Testis (tissue), 3 donors: ENCODE measurements around the gene BLVRB. TPM values are rescaled to one million over a fixed set of nuclear protein-coding genes. Genes with fewer than 3 reads are reported as not detected.
"Not testable (repeated sequence)": the region's sequence is repeated elsewhere in the genome, so short reads cannot be mapped to it uniquely, and the experiment has no call there.

ENCODE experiments used
- DNase-seq: peaks from one replicate; pipeline ENCODE4 v3.0.0-alpha.2; 2019
- H3K27ac ChIP-seq, 2 donors: fragments of 200-600 bp; sonication (generic); one replicate each; pipeline ENCODE4 v1.5.1; 2019
- H3K27me3 ChIP-seq: fragments of 200-600 bp; sonication (generic); one replicate; pipeline ENCODE4 v1.5.1; 2019
- H3K36me3 ChIP-seq: fragments of 200-600 bp; sonication (generic); one replicate; pipeline ENCODE4 v1.5.1; 2017; ENCODE audit warnings: low read depth; ENCODE audit errors: missing control alignments
- H3K4me1 ChIP-seq: fragments of 200-600 bp; sonication (generic); one replicate; pipeline ENCODE4 v1.5.1; 2019
- H3K4me3 ChIP-seq, 2 donors: fragments of 200-600 bp; sonication (generic); one replicate each; pipeline ENCODE4 v1.5.1; 2017 to 2019
- H3K9me3 ChIP-seq: fragments of 200-600 bp; sonication (generic); one replicate; pipeline ENCODE4 v1.5.1; 2017
- POLR2A ChIP-seq: fragments of 450-650 bp; IDR thresholded peaks from one replicate; pipeline ENCODE4 v1.6.1; 2017; ENCODE audit warnings: antibody characterized with exemption, mild to moderate bottlenecking, moderate library complexity
- WGBS, 2 donors: methylation state at CpG; one replicate each; pipeline ENCODE4 v1.1.5; 2018; 5-methylcytosine and 5-hydroxymethylcytosine counted together
- intact Hi-C: fragments of 100-400 bp; cut with DNase I; formaldehyde crosslinking; loops from one replicate; pipeline ENCODE4 v1.15.1; 2023; ENCODE audit warnings: low total_unique reads
- polyA plus RNA-seq: library from polyadenylated mRNA; stranded (reverse); fragments of 350-450 nt; fragmentation: Illumina TruSeq; extraction: RNeasy Lipid Tissue Mini Kit (QIAGEN cat#74804); gene quantifications from one replicate; pipeline ENCODE4 v1.2.3, GENCODE V29; 2014; ENCODE audit warnings: low read depth, low replicate concordance; ENCODE audit not compliant: insufficient read depth
- total RNA-seq, 2 donors: library from RNA; depleted of rRNA; stranded (reverse); fragments of >200 nt; gene quantifications; one replicate each; pipeline ENCODE4 v1.2.3, GENCODE V29; 2016
- TF ChIP-seq, protein P1 (sequence below), 3 experiments: fragments of 450-650 bp in 2 of 3; fragments of 200-600 bp in 1 of 3; sonication (generic) in 1 of 3; IDR thresholded peaks; one replicate each; pipeline ENCODE4 v1.5.1; 2016 to 2019; ENCODE audit warnings: antibody characterized with exemption in 3 of 3, mild to moderate bottlenecking in 2 of 3, moderate library complexity in 1 of 3

BLVRB gene
- total and polyA plus RNA-seq, 3 donors from 2014 or later = 25.0 to 43.3 (median 36.8) TPM

DNA sequence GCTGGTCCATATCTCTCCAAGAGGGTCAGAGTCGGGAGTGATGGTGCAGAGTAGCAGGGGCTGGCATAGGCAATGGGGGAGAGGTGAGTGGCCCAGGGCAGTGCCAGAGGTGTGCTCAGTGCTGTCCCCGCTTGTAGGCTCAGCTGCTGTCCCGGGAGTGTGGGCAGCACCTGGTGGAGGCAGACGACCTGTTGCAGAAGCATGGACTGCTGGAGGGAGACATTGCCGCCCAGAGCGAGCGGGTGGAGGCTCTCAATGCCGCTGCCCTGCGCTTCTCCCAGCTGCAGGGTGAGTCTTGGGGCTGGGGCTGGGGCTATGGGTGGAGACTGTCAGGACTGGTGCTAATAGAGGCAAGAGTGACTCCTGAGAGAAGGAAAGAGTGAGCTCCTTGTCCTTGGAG lies 40.6 kb upstream of the BLVRB start:
- H3K9me3 ChIP-seq = no peaks in the 10 kb centered on the region
- 89 to 94% methylated on average over 5 to 9 of the region's 9 CpGs for WGBS, 2 donors
- no peak for TF ChIP-seq POLR2A
- TF ChIP-seq, protein P1, sequence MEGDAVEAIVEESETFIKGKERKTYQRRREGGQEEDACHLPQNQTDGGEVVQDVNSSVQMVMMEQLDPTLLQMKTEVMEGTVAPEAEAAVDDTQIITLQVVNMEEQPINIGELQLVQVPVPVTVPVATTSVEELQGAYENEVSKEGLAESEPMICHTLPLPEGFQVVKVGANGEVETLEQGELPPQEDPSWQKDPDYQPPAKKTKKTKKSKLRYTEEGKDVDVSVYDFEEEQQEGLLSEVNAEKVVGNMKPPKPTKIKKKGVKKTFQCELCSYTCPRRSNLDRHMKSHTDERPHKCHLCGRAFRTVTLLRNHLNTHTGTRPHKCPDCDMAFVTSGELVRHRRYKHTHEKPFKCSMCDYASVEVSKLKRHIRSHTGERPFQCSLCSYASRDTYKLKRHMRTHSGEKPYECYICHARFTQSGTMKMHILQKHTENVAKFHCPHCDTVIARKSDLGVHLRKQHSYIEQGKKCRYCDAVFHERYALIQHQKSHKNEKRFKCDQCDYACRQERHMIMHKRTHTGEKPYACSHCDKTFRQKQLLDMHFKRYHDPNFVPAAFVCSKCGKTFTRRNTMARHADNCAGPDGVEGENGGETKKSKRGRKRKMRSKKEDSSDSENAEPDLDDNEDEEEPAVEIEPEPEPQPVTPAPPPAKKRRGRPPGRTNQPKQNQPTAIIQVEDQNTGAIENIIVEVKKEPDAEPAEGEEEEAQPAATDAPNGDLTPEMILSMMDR (IDR thresholded peaks at IDR 0.05) = no peak
- H3K36me3 ChIP-seq = no peaks in the 10 kb centered on the region
- H3K27ac ChIP-seq = no peak overlapping the region
- no peaks in the 10 kb centered on the region for H3K4me1 ChIP-seq
- intact Hi-C loops = no loop called here
- H3K4me3 ChIP-seq = no peak overlapping the region
- no peak for DNase-seq
- no peaks in the 10 kb centered on the region for H3K27me3 ChIP-seq

DNA sequence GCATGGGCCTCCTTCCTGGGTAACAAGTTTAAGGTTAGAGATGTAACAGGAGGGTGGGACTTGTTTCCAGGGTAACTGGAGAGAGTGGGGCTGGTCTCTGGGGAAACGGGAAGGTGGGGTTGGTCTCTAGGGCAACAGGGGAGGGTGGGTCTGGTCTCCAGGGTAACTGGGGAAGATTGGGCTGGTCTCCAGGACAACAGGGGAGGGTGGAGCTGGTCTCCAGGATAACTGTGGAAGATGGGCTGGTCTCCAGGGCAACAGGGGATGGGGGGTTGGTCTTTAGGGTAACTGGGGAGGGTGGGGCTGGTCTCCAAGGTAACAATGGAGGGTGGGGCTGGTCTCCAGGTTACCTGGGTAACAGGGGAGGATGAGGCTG lies 37.8 kb upstream of the BLVRB start:
- no peaks in the 10 kb centered on the region for H3K4me1 ChIP-seq
- no peaks in the 10 kb centered on the region for H3K36me3 ChIP-seq
- DNase-seq = peak; percentile 18
- H3K9me3 ChIP-seq = no peaks in the 10 kb centered on the region
- no peaks in the 10 kb centered on the region for H3K27me3 ChIP-seq
- WGBS, 2 donors = 60 to 79% methylated on average over 1 of the region's 1 CpG
- intact Hi-C loops = no loop called here
- no peak overlapping the region for H3K4me3 ChIP-seq
- TF ChIP-seq, protein P1 (IDR thresholded peaks at IDR 0.05) = no peak
- no peak for TF ChIP-seq POLR2A
- H3K27ac ChIP-seq = no peak overlapping the region

DNA sequence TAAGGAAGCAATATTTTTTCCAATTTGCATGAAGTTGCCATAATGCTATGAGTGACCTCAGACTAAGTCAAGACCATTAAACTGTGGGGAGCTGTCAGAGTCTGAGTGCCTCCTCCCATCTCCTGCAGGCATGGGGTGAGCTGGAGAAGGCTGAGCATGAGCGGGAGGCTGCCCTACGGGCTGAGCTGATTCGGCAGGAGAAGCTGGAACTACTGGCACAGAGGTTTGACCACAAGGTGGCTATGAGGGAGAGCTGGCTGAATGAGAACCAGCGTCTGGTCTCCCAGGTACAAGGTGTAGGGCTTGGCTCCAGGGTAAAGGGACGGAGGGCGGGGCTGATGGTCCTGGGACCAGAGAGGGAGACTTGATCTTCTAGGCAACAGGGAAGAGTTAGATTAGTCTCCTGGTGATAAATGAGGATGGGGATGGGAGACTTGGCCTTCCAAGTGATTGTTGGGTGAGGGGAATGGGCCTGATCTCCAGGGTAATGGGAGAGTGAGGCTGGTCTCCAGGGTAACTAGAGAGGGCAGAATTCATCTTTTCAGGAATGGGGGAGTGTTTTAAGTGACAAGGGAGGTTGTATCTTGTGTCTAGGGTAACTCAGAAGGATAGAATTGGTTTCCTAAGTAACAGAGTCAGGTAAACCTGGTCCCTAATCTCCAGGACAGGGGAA lies 37.2 kb upstream of the BLVRB start:
- 81 to 85% methylated on average over 6 of the region's 6 CpGs for WGBS, 2 donors
- no peak for TF ChIP-seq POLR2A
- TF ChIP-seq, protein P1 (IDR thresholded peaks at IDR 0.05) = no peak
- H3K4me3 ChIP-seq = no peak overlapping the region
- DNase-seq = no peak
- no peak overlapping the region for H3K27ac ChIP-seq
- H3K4me1 ChIP-seq = no peaks in the 10 kb centered on the region
- intact Hi-C loops = no loop called here
- H3K36me3 ChIP-seq = no peaks in the 10 kb centered on the region
- no peaks in the 10 kb centered on the region for H3K9me3 ChIP-seq
- H3K27me3 ChIP-seq = no peaks in the 10 kb centered on the region

DNA sequence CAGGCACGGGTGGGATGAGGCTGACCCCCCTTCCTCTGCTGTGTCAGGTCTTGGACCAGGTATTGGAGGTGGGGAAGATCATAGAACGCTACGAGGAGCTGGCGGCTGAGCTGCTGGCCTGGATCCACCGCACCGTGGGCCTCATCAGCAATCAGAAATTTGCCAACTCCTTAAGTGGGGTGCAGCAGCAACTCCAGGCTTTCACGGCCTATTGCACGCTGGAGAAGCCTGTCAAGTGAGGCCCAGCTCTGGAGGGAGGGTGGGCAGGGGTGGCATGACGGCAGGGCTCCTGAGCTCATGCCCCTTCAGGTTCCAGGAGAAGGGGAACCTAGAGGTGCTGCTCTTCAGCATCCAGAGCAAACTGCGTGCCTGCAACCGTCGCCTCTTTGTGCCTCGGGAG lies 36.5 kb upstream of the BLVRB start:
- 86 to 90% methylated on average over 9 to 13 of the region's 13 CpGs for WGBS, 2 donors
- TF ChIP-seq, protein P1 (IDR thresholded peaks at IDR 0.05) = no peak
- TF ChIP-seq POLR2A = no peak
- H3K36me3 ChIP-seq = no peaks in the 10 kb centered on the region
- no peaks in the 10 kb centered on the region for H3K27me3 ChIP-seq
- no peak overlapping the region for H3K4me3 ChIP-seq
- H3K9me3 ChIP-seq = no peaks in the 10 kb centered on the region
- intact Hi-C loops = no loop called here
- H3K27ac ChIP-seq = no peak overlapping the region
- H3K4me1 ChIP-seq = no peaks in the 10 kb centered on the region
- DNase-seq = no peak

- DNase-seq = no peak
- intact Hi-C loops = no loop called here
- Histone ChIP-seq H3K36me3 (no peaks in the 10 kb centered on the region), H3K4me3 (no peak overlapping the region), H3K9me3 (no peaks in the 10 kb centered on the region), H3K27me3 (no peaks in the 10 kb centered on the region), H3K4me1 (no peaks in the 10 kb centered on the region), H3K27ac (no peak overlapping the region)
- WGBS, 2 donors = 85 to 95% methylated on average over 4 of the region's 4 CpGs
- no peak for TF ChIP-seq POLR2A
- TF ChIP-seq, protein P1 (IDR thresholded peaks at IDR 0.05) = no peak
Measured at GRCh38 chr19:40501599-40501998, 36.1 kb upstream of the BLVRB start.

- H3K36me3 ChIP-seq, H3K4me1 ChIP-seq: not testable (repeated sequence)
Measured at GRCh38 chr19:40500678-40501530, 35.4 kb upstream of the BLVRB start.

More at GRCh38 chr19:40500678-40501530, 35.4 kb upstream of the BLVRB start:
- intact Hi-C loops, H3K4me3 ChIP-seq, H3K9me3 ChIP-seq, H3K27ac ChIP-seq, DNase-seq, H3K27me3 ChIP-seq: not testable (repeated sequence)
- whole genome bisulfite sequencing, 2 donors = 90 to 92% methylated on average over 8 of the region's 8 CpGs
